HepG2 (cell line): Measurements from ENCODE around the gene LRSAM1. TPM values are rescaled to one million over a fixed set of nuclear protein-coding genes. Genes with fewer than 3 reads are reported as not detected.

Experiments
- FOXP4 ChIP-seq: sonication (generic); formaldehyde crosslinking; IDR thresholded peaks from 2 replicates; pipeline ENCODE4 v1.4.0; 2020; ENCODE audit warnings: missing genetic modification reagents
- GRHL1 ChIP-seq: sonication (generic); formaldehyde crosslinking; conservative IDR thresholded peaks from 2 replicates; pipeline ENCODE4 v1.8.0; 2022; ENCODE audit warnings: missing genetic modification reagents
- GTF2F1 ChIP-seq: fragments of 150-350 bp; IDR thresholded peaks from 2 replicates; pipeline ENCODE4 v1.6.1; 2014; ENCODE audit warnings: low read length
- IRX3 ChIP-seq: sonication (generic); formaldehyde crosslinking; IDR thresholded peaks from 2 replicates; pipeline ENCODE4 v1.8.1; 2023; ENCODE audit warnings: mild to moderate bottlenecking, low read depth, missing genetic modification reagents, borderline replicate concordance
- KDM2A ChIP-seq: sonication (generic); formaldehyde crosslinking; IDR thresholded peaks from 2 replicates; pipeline ENCODE4 v1.4.0; 2020; ENCODE audit warnings: low read depth, missing genetic modification reagents, borderline replicate concordance
- MAX ChIP-seq: IDR thresholded peaks from 2 replicates; pipeline ENCODE4 v1.6.1; 2012; ENCODE audit warnings: inconsistent platforms
- MIXL1 ChIP-seq: IDR thresholded peaks from 2 replicates; pipeline ENCODE4 v1.6.1; 2016
- NFAT5 ChIP-seq: sonication (generic); formaldehyde crosslinking; IDR thresholded peaks from 2 replicates; pipeline ENCODE4 v1.4.0; 2020; ENCODE audit warnings: missing genetic modification reagents
- NFYB ChIP-seq: sonication (generic); formaldehyde crosslinking; IDR thresholded peaks from 2 replicates; pipeline ENCODE4 v1.4.0; 2020; ENCODE audit warnings: missing genetic modification reagents
- RNF219 ChIP-seq: sonication (generic); formaldehyde crosslinking; IDR thresholded peaks from 2 replicates; pipeline ENCODE4 v1.5.0; 2020; ENCODE audit warnings: mild to moderate bottlenecking, missing genetic modification reagents
- SP4 ChIP-seq: sonication (generic); formaldehyde crosslinking; IDR thresholded peaks from 2 replicates; pipeline ENCODE4 v1.8.1; 2023; ENCODE audit warnings: mild to moderate bottlenecking, missing genetic modification reagents
- SUZ12 ChIP-seq: fragments of 150-350 bp; IDR thresholded peaks from 2 replicates; pipeline ENCODE4 v1.6.1; 2014; ENCODE audit warnings: low read depth, low read length
- TCF7L2 ChIP-seq: IDR thresholded peaks from 2 replicates; pipeline ENCODE4 v1.6.1; 2011; ENCODE audit warnings: mild to moderate bottlenecking, low read depth, low read length, moderate library complexity
- ZNF225 ChIP-seq: sonication (generic); formaldehyde crosslinking; IDR thresholded peaks from 2 replicates; pipeline ENCODE4 v1.4.0; 2020; ENCODE audit warnings: mild to moderate bottlenecking, missing genetic modification reagents
- ZNF296 ChIP-seq: sonication (generic); formaldehyde crosslinking; conservative IDR thresholded peaks from 2 replicates; pipeline ENCODE4 v1.5.0; 2020; ENCODE audit warnings: mild to moderate bottlenecking, missing genetic modification reagents
- ZNF430 ChIP-seq: sonication (generic); formaldehyde crosslinking; IDR thresholded peaks from 2 replicates; pipeline ENCODE4 v1.9.0; 2021; ENCODE audit warnings: mild to moderate bottlenecking, missing genetic modification reagents
- ZNF768 ChIP-seq: sonication (generic); formaldehyde crosslinking; IDR thresholded peaks from 2 replicates; pipeline ENCODE4 v1.4.0; 2020; ENCODE audit warnings: missing genetic modification reagents
- ZNF891 ChIP-seq: sonication (generic); formaldehyde crosslinking; IDR thresholded peaks from 2 replicates; pipeline ENCODE4 v1.5.0; 2020; ENCODE audit warnings: mild to moderate bottlenecking, missing genetic modification reagents
- polyA plus RNA-seq, 8 experiments: library from polyadenylated mRNA; depleted of rRNA in 3 of 8; stranded (reverse) in 7 of 8; unstranded in 1 of 8; fragments of >200 nt; fragmentation: Illumina TruSeq in 4 of 8; extraction: Trizol in 4 of 8; gene quantifications; 2 replicates each; pipeline versions ENCODE4 v1.2.1 to v1.2.3, GENCODE V29; 2011 to 2016; ENCODE audit warnings: low read depth in 4 of 8, missing spikeins in 1 of 8, mixed read lengths in 1 of 8; ENCODE audit not compliant: insufficient read depth in 1 of 8
- total RNA-seq, 5 experiments: library from RNA; depleted of rRNA; stranded (reverse); fragments of >200 nt; fragmentation: Illumina TruSeq; extraction: Trizol; gene quantifications; 2 replicates each; pipeline ENCODE4 v1.2.3, GENCODE V29; 2016; ENCODE audit warnings: low read depth in 1 of 5

Gene LRSAM1
- total and polyA plus RNA-seq, 2 of the 13 experiments (the other 11 are each of a cell fraction or from before 2014, with no cell fraction given) = 8.7 to 10.2 TPM

GRCh38 chr9:127423934-127424675 lies 27.2 kb upstream of the LRSAM1 start, which contains the start of gene ZNF79 (continued):
- TF ChIP-seq NFAT5 (CRISPR knock-in tag) (peak; percentile 80; the same call in 1 of the 2 replicates), ZNF430 (CRISPR knock-in tag) (no peak), SP4 (CRISPR knock-in tag) (peak; percentile 48), GRHL1 (CRISPR knock-in tag) (no peak), GTF2F1 (no peak), MIXL1 (no peak; the same call in none of the 2 replicates), IRX3 (CRISPR knock-in tag) (no peak), FOXP4 (CRISPR knock-in tag) (no peak), SUZ12 (no peak; the same call in 1 of the 2 replicates), ZNF891 (CRISPR knock-in tag) (no peak), MAX (peak; percentile 36; the same call in 1 of the 2 replicates), ZNF225 (CRISPR knock-in tag) (peak; percentile 65; the same call in 1 of the 2 replicates), KDM2A (CRISPR knock-in tag) (peak; percentile 89; the same call in 1 of the 2 replicates), RNF219 (CRISPR knock-in tag) (no peak), NFYB (CRISPR knock-in tag) (0 out of 2 replicates have a peak, but pooled peaks have one; percentile 19), TCF7L2 (no peak), ZNF768 (CRISPR knock-in tag) (peak; percentile 47; the same call in 1 of the 2 replicates), ZNF296 (CRISPR knock-in tag) (no peak)
